Activated CD4-positive, alpha-beta T cell treated with anti-CD3 and anti-CD28 coated beads, Interleukin-2, Interleukin-4, amounts not matched to agents 100 ng/mL and 50 ng/mL, durations not matched to agents 16 hours and 8 hours (primary cell): ENCODE data around the gene ZBTB39.
"Not testable (repeated sequence)": the region's sequence is repeated elsewhere in the genome, so short reads cannot be mapped to it uniquely, and the experiment has no call there.

Experiments
- DNase-seq: peaks from one replicate; pipeline ENCODE4 v3.0.0-alpha.2; 2020; ENCODE audit warnings: low spot score

The ZBTB39 gene

DNA sequence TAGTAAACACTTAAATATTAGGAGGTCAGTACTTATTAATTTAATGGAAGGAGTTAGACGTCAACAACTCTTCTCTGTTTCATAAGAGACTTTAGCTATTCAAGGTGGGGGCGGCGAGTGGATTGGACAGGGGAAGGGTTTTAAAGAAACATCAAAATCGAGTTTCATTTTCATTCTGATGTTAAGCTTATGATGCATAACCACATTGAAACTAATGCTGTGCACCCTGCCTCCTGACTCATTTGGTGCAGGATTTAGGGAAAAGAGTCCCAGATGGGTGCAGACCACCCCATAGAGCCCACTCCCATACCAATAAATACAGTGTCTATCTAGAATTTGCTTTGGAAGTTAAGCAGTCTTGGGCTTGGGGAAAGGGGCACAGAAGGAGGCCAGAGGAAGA lies 7.4 kb downstream of the ZBTB39 start:
- peak; percentile 74 for DNase-seq

DNA sequence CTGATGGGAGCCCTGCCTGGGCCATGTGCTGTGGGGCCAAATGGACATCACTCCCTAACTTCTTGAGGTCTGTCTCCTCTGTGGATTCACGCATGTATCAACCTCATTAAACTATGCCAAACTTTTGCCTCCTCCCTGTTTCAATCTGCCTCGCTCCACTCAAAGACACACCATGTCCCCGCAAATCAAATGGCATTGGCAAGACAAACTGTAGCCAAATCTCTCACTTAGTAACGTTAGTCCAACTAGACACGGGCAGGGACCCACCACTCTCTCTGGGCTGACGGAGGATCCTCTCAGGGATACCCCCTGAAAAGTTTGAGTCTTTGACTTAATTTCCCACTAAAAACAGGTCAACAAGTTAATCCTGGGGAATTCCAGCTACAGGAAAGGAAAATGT lies 8.0 kb downstream of the ZBTB39 start:
- DNase-seq: no peak

DNA sequence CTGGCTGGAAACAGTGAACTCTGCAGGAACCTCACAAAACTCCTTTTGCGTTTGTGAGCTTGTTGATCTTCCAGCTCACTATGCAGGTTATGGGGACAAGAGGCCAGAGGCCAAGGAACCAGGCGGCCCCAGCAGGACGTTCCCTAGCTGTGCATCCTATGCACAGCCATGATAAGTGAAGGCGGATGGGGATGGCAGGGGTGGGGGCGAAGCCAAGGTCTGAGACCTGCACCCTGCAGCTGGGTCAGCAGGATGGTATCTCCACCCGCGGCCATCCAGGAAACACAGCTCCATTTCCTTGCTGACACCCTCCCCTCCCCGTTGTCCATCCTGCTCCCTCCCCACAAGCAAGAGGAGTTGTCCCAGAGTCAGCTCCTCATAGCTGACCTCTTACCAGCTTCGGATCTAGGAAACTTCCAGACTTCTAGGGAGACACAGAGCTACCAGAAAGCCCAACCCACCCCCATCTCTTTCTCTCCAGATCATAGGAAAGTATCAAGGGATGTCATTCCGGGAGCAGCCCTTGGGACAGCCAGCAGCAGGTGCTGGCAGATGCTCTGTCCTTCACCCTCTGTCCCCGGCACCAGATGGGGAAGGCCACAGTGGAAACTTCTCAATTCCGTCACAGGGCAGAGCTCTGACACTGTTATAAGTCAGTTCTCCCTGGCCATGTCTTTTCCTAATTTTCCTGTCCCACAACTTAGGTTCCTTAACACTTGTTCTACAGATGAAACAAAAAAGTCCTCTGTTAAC lies 9.4 kb downstream of the ZBTB39 start:
- DNase-seq: no peak

DNA sequence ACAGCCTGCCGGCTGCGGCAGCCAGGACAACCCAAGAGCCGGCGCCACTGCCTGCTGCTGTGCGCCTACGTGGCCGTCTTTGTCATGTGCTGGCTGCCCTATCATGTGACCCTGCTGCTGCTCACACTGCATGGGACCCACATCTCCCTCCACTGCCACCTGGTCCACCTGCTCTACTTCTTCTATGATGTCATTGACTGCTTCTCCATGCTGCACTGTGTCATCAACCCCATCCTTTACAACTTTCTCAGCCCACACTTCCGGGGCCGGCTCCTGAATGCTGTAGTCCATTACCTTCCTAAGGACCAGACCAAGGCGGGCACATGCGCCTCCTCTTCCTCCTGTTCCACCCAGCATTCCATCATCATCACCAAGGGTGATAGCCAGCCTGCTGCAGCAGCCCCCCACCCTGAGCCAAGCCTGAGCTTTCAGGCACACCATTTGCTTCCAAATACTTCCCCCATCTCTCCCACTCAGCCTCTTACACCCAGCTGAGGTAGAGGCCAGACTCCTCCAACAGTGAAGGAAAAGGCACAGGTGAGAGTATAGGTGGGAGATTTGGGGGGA lies 10.3 kb downstream of the ZBTB39 start:
- no peak for DNase-seq

DNA sequence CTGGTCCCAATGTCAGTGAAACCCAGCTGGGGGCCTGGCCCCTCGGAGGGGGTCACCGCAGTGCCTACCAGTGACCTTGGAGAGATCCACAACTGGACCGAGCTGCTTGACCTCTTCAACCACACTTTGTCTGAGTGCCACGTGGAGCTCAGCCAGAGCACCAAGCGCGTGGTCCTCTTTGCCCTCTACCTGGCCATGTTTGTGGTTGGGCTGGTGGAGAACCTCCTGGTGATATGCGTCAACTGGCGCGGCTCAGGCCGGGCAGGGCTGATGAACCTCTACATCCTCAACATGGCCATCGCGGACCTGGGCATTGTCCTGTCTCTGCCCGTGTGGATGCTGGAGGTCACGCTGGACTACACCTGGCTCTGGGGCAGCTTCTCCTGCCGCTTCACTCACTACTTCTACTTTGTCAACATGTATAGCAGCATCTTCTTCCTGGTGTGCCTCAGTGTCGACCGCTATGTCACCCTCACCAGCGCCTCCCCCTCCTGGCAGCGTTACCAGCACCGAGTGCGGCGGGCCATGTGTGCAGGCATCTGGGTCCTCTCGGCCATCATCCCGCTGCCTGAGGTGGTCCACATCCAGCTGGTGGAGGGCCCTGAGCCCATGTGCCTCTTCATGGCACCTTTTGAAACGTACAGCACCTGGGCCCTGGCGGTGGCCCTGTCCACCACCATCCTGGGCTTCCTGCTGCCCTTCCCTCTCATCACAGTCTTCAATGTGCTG lies 11.0 kb downstream of the ZBTB39 start:
- no peak for DNase-seq

DNA sequence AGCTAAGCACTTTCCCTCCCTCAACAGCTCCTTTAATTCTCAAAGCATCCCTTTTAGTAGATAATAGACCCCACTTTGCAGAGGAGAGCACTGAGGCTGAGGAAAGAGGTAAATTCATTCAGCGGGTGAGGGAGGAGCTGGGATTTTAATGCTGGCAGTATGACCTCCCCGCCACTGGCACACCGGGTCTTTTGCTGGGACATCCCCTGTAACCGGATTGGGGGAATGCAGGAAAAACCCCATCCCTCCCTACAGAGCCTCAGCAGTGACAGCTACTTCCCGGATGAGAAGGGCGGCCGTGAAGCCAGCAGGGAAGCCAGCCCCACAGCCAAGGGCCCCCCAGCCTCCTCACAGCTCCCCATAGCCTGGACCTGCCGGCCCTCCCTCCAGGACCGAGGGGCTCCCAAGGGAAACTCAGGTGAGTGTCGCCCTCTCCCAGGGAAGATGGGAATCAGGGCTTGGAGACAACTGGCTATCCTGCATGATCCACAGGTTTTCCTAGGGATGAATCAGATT lies 12.1 kb downstream of the ZBTB39 start:
- DNase-seq: no peak

DNA sequence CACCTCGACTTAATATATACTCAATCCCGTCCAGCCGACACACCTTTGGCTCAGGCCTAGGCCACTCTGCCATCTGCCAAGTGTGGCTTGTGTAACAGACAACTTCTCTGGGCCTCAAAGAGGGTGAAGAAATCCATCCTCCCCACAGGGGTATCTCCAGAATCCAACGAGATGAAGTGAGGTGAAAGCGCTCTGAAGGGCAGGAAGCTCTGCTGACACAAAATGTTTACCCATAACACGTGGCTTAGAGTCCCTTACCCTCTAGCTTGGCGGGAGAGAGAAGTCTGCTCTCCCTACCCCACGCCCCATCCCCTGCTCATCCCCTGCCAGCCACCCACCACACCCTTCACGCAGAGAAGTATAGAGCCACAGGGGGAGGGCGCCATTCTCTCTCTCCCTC lies 13.0 kb downstream of the ZBTB39 start:
- DNase-seq: no peak

DNA sequence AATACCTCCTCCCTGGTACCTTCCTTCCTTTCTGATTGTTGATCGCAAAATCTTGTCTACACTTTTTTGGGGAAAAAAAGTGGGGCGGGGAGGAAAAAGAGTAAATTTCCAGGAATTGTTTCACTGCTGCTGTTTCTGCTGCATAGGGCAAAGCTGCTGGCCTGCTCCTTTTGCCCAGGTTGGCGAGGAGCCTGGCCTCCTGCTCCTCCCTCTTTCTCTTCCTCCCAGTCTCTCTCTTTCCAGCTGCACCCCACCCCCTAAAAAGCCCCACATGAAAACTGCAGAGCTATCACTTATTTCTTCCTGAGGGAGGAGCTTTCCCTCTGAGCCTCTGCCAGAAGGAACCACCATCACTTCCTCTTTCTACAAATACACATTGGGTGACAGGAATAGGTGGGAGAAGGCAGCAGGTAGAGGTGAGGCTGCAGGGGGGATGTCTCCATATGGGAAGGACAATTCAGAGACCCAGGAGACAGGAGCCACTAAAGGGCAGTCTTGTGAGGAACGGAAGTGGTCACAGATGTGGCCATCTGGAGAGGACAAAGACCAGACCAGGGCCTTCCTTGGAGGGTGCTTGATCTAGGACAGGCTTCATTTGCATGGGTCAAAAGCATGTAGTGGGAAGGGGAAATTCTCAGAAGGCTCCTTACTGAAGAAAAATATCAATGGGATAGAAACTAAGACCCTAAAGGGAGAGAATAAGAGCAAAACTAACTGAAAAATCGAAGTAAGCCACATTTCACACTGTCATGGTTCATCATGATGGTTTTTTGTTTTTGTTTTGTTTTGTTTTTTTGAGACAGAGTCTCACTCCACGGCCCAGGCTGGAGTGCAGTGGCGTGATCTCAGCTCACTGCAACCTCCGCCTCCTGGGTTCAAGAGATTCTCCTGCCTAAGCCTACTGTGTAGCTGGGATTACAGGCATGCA lies 14.8 kb downstream of the ZBTB39 start:
- DNase-seq: no peak

DNA sequence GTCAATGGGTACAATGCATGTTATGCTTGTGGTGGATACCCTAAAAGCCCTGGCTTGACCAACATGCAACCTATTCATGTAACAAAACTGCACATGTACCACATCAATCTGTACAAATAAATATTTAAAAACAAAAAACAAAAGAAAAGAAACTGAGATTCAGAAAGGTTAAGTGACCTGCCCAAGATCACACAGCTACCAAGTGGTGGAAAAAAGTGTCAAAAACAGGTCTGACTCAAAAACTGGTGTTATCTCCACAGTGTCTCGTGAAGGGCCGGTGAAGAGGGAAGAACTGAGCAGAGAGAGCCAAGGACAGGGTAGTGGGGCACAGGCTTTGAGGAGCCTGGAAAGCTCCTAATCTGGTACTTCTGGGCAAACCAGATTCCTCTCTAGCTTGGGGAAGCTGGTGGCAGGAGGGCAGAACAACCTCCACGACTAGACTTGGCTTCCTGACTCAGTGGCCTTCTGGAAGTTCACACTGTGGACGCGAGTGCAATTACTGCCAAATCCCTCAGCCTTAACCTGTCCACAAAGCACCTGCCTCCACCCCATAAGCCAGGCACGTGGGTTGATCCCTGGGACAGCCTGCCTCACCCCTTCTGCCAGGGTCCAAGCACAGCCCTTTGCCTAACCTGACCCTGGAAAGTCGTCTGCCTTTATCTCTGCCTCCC lies 15.6 kb downstream of the ZBTB39 start:
- no peak for DNase-seq

DNA sequence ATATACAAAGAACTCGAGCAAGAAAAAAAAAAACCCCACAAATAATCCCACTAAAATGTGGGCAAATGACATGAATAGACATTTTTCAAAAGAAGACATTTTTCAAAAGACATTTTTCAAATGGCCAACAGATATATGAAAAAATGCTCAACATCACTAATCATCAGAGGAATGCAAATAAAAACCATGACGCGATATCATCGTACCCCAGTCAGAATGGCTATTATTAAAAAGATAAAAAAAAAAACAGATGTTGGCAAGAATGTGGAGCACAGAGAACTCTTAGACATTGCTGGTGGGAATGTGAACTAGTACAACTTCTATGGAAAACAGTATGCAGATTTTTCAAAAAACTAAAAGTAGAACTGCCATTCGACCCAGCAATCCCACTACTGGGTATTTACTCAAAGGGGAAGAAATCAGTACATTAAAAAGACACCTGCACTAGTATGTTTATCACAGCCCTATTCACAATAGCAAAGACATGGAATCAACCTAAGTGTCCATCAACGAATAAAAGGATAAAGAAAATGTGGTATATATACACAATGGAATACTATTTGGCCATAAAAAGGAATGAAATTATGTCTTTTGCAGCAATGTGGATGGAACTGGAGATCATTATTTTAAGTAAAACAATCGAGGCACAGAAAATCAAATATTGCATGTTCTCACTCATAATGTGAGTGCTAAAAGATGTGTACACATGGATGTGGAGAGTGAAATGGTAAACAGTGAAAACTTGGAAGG lies 16.3 kb downstream of the ZBTB39 start:
- no peak for DNase-seq

DNA sequence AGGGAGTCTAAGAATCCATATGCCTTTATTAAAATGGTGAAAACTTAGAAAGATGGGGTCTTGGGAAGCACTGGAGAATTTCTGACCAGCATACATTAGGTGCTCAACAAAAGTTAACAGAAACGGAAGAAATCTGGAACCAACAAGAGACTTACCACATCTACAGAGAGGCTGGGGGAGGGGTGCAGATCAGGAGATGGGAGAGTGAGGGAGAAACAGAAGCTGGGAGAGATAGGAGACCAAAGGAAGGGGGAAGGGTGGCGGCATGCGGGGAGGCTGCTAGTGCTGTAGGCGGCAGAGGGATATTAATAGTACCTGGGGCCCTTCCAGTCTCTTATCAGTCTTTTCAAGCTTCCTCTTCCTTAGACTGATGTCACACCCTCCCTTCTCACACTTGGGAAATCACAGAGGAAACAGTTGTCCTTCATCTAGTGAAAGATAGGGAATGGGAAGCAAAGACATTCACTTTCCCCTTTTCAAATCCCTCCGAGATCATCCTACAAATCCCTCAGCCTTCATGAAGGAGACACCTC lies 18.1 kb downstream of the ZBTB39 start:
- no peak for DNase-seq

DNA sequence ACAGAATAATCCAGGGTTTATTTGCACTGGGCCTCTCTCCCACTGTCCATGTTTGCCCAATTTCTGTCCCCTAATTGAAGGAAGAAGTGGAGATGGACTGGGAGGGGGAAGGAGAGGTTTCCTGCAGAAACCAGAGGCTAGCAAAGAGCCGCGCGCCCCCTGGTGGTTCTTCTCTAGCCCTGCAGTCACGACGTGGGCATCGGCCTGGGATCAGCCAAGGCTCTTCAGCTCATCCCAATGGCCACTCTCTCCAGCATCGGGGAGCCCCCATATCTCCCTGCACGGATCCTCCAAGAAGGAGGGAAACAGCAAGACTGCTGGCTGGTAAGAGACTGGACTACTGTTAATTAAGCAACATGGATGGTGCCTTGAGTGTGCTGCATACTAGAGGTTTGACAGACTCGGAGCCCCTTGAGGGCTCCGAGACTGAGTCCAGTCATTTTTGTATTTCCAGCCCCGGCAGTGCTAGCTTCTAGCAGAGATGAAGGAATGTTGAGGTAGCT lies 18.7 kb downstream of the ZBTB39 start:
- peak; percentile 75 for DNase-seq

DNA sequence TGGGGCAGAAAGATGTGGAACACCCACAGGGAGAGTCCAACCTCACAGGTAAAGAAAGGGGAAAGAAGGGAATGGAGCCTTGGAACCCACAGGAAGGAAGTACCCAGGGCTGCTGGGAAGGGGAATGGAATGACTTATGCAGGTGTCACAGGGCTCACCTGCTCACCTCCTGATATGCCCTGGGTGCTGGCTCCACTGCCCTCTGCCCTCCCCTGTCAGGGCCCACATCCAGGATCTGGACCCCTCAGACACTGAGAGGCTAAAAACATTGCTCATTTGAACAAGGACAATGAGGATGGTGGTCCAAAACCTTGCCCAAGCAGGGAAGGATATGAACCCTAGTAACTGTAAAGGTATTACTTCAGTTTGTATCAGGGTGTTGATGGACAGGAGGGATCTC lies 19.3 kb downstream of the ZBTB39 start:
- DNase-seq: no peak

DNA sequence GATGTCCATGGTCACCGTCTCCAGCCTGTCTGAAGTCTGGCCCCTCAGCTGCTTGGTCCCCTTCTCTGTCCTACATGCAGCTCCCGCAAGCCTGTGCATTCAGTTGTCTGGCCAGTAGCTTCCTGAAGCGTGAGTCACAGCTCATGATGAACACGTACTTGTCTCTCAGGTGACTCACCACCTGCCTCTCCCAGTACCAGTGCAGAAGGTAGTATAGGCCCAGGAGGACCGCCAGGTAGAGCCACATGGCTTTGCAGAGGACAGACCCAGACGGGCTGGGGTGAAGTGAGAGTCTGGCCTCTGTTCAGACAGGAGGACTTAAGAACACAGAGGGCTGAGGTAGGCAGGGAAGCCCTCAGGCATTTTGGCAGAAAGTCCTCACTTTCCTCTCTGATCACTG lies 20.6 kb downstream of the ZBTB39 start:
- not testable (repeated sequence) for DNase-seq

DNA sequence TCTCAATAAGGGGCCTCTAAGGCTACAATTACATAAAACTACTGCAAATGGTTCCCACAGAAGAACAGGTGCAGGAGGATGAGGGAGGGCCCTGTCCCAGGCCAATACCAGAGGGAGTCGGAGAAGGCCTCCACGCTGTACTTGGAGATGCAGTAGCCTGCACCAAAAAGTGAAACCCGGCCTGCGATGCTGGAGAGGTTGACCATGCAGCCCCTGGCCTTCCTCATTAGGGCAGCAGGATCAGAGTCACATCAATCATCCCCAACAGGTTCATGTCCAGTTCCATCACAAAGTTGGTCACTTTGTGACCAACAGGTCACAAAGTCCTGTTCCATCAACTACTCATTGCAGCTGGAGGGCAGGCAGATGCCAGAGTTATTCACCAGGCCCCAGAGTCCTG lies 23.0 kb downstream of the ZBTB39 start:
- DNase-seq: no peak

DNA sequence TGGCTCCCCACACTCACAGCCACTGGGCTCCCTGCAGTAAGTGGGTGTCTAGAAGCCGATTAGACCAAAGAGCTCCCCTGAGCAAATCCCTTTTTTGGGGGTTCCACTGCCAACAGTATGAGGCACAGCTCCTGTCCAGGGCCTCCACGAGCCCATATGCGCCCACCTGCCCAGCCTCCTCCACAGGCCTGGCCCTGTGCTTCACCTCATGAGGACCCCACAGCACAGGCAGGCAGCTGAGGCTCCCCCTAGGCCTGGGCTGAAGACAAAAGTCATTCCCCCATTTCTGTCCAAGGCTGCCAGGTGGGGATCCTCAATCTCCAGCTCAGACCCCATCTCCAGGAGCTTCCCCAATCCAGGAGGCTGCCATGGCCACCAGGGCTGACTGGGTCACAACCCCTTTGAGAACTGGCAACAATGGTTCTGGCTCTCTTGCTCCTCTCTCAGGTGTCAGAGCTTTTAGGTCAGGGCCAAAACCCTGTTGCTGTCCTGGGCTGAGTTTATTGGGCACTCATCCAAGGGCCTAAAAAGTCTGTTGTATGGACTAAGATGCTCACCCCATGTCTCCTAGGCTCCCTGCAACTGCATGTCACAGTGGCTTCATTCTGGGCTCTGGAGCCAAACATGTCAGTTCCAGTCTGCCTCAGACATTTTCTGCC lies 23.6 kb downstream of the ZBTB39 start:
- DNase-seq: not testable (repeated sequence)

DNA sequence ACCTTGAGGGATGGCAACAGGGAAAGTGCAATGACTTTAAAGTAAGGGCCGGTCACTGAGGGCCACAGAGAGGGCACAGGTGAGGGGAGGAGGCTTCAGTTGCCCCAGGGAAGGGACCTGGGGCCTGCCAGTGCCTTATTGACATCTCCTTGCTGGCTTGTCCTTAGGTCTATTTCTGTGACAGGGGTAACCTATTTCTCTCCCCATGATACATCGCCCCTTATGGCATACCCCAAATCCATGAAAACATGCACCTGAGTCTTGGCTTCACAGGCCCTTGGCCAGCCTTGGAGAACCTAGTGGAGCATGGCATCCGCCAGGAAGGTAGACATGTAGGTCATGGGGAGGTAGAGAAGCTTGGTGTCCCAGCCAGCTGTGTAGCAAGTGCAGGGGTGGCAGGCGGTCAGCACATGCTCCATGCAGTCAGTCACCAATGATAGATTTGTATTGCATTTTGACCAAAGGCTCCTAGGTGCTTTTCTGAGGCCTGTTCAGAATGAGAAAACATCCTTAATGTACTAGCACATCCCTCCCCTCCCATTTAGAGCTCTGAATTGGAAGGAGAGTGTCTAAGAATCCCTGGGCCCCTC lies 25.3 kb downstream of the ZBTB39 start:
- DNase-seq: no peak

DNA sequence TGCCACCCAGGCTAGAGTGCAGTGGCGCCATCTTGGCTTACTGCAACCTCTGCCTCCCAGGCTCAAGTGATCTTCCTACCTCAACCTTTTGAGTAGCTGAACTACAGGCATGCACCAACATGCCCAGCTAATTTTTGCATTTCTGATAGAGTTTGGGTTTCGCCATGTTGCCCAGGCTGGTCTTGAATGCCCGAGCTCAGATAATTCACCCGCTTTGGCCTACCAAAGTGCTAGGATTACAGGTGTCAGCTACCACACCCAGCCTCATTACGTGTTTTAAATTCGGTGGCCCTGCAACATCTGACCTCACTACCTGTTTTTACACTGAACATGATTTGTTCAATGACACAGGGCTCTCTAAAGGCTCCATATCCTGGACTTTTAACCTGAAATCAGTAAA lies 26.1 kb downstream of the ZBTB39 start:
- no peak for DNase-seq

DNA sequence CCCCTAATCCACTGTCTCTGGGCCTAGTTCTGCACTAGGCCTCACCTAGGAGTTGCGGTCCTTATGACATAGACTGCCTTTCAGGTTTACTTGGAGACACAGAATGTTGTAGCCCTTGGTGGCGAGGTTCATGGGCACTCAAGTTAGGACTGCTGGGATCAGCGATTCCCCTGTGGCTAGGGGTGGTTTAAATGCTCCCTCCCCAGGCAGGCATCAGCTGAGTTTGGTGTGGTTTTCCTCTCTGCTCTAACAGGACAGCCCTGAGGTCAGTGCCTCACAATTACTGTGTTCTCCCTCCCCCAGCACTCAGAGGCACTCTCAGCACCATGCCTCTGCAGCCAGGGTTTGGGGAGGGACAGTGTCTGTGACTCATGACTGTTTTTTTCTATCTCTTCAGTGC lies 26.7 kb downstream of the ZBTB39 start:
- no peak for DNase-seq
